T-cell (primary cell): ENCODE data around the gene B3GAT1. TPM values are rescaled to one million over a fixed set of nuclear protein-coding genes. Genes with fewer than 3 reads are reported as not detected.
"Not testable (repeated sequence)": the region's sequence is repeated elsewhere in the genome, so short reads cannot be mapped to it uniquely, and the experiment has no call there.

Experiments used
- ATAC-seq, 4 experiments: fragments of 200-7000 bp in 3 of 4; fragments of 150-1000 bp in 1 of 4; cut with Tn5 transposase; replicated peaks in 1 of 4; 1 replicate in 3 of 4; 2 replicates in 1 of 4; pipeline ENCODE4 v1.10.0; 2021; ENCODE audit warnings: moderate library complexity in 3 of 4, mild to moderate bottlenecking in 2 of 4, moderate number of reproducible peaks in 1 of 4
- CTCF ChIA-PET, 2 donors: fragments of 300-600 bp; sonication (Branson Sonifier 250); formaldehyde crosslinking; loops; one replicate each; lab custom pipeline; 2022; ENCODE audit warnings: antibody characterized with exemption in 2 of 2; lab: Charles Lee
- POLR2A ChIA-PET, 2 donors: fragments of 300-600 bp; sonication (Branson Sonifier 250); formaldehyde crosslinking; loops; one replicate each; lab custom pipeline; 2022; ENCODE audit warnings: antibody characterized with exemption in 2 of 2; lab: Charles Lee
- DNase-seq, 35 experiments: peaks; one replicate each; pipeline versions ENCODE4 v3.0.0 to v3.0.0-alpha.2; 2013 to 2023
- H3K27ac ChIP-seq: one replicate; pipeline ENCODE4 v1.5.1; 2013; ENCODE audit warnings: low read length
- H3K27me3 ChIP-seq, 2 experiments: replicated peaks in 1 of 2; 1 replicate in 1 of 2; 2 replicates in 1 of 2; pipeline versions ENCODE4 v1.6.1 to v1.7.0; 2013; ENCODE audit warnings: low read length in 1 of 2, mixed read lengths in 1 of 2; ENCODE audit not compliant: control insufficient read depth in 2 of 2, insufficient read depth in 2 of 2; ENCODE audit errors: extremely low read depth in 1 of 2
- H3K36me3 ChIP-seq, 2 donors: 1 replicate in 1 of 2; 2 replicates in 1 of 2; pipeline versions ENCODE4 v1.6.1 to v1.7.0; 2013; ENCODE audit warnings: low read length in 1 of 2; ENCODE audit not compliant: control insufficient read depth in 2 of 2, insufficient read depth in 1 of 2; ENCODE audit errors: extremely low read depth in 1 of 2
- H3K4me1 ChIP-seq, 2 experiments: 1 replicate in 1 of 2; 2 replicates in 1 of 2; pipeline versions ENCODE4 v1.6.1 to v1.7.0; 2013; ENCODE audit warnings: low read length in 2 of 2, mixed read lengths in 1 of 2; ENCODE audit not compliant: insufficient read depth in 2 of 2, control insufficient read depth in 1 of 2; ENCODE audit errors: extremely low read depth in 1 of 2
- H3K4me3 ChIP-seq, 2 donors: 1 replicate in 1 of 2; 2 replicates in 1 of 2; pipeline versions ENCODE4 v1.5.1 to v1.7.0; 2013; ENCODE audit warnings: mild to moderate bottlenecking in 2 of 2, low read length in 1 of 2, moderate library complexity in 1 of 2; ENCODE audit not compliant: control insufficient read depth in 1 of 2; ENCODE audit errors: extremely low read depth in 1 of 2
- H3K9me3 ChIP-seq: 2 replicates; pipeline ENCODE4 v1.7.0; 2013
- H3K27ac Mint-ChIP-seq, 2 donors: one replicate each; pipeline ENCODE4 v1.8.0; 2020 to 2021; ENCODE audit warnings: mild to moderate bottlenecking in 2 of 2, mixed read lengths in 2 of 2
- H3K27me3 Mint-ChIP-seq, 2 donors: one replicate each; pipeline ENCODE4 v1.8.0; 2021 to 2022; ENCODE audit warnings: mixed read lengths in 2 of 2
- H3K36me3 Mint-ChIP-seq: one replicate; pipeline ENCODE4 v1.8.0; 2021; ENCODE audit warnings: mixed read lengths
- H3K4me1 Mint-ChIP-seq, 3 donors: one replicate each; pipeline ENCODE4 v1.8.0; 2020 to 2022; ENCODE audit warnings: mixed read lengths in 3 of 3, mild to moderate bottlenecking in 1 of 3
- H3K4me3 Mint-ChIP-seq, 3 donors: one replicate each; pipeline ENCODE4 v1.8.0; 2020 to 2022; ENCODE audit warnings: mild to moderate bottlenecking in 3 of 3, mixed read lengths in 3 of 3, moderate library complexity in 3 of 3
- H3K9me3 Mint-ChIP-seq, 3 donors: one replicate each; pipeline ENCODE4 v1.8.0; 2020 to 2022; ENCODE audit warnings: mixed read lengths in 3 of 3
- WGBS: methylation state at CpG from one replicate; pipeline ENCODE4 v1.1.5; 2013; ENCODE audit warnings: missing lambda C conversion rate; ENCODE audit not compliant: insufficient coverage; 5-methylcytosine and 5-hydroxymethylcytosine counted together
- total RNA-seq, 35 experiments: library from RNA in 6 of 35; stranded (reverse) in 6 of 35; fragments of 120-200 nt in 1 of 35; gene quantifications; one replicate each; pipeline versions ENCODE4 v1.2.1 to v1.2.4 and lab custom pipeline; 2013 to 2026

Gene B3GAT1
- total RNA-seq, 5 donors from 2014 or later (not counting 1 experiment from before 2014, with no cell fraction given): 0.38 to 6.1 (median 1.3) TPM

DNA sequence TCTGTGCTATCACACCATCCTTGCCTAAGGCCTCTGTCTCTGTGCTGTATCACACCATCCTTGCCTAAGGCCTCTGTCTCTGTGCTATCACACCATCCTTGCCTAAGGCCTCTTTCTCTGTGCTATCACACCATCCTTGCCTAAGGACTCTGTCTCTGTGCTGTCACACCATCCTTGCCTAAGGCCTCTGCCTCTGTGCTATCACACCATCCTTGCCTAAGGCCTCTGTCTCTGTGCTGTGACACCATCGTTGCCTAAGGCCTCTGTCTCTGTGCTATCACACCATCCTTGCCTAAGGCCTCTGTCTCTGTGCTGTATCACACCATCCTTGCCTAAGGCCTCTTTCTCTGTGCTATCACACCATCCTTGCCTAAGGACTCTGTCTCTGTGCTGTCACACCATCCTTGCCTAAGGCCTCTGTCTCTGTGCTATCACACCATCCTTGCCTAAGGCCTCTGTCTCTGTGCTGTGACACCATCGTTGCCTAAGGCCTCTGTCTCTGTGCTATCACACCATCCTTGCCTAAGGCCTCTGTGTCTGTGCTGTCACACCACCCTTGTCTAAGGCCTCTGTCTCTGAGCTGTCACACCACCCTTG, 45.5 kb upstream of the B3GAT1 start:
- H3K36me3 Mint-ChIP-seq, H3K4me1 ChIP-seq, H3K4me1 Mint-ChIP-seq, ATAC-seq, CTCF ChIA-PET, DNase-seq, H3K4me3 Mint-ChIP-seq, H3K9me3 ChIP-seq, H3K27ac Mint-ChIP-seq, H3K27ac ChIP-seq, H3K36me3 ChIP-seq, H3K4me3 ChIP-seq, POLR2A ChIA-PET: not testable (repeated sequence)
- WGBS: no CpG with 5 or more reads among the region's 2 CpGs
- Mint-ChIP-seq H3K27me3 (peaks cover 14 to 21% of the 10 kb centered on the region in 2 donors), H3K9me3 (peaks cover 4 to 17% (median 8%) of the 10 kb centered on the region in 3 donors)
- peaks cover 0 to 12% of the 10 kb centered on the region in 2 experiments for H3K27me3 ChIP-seq

DNA sequence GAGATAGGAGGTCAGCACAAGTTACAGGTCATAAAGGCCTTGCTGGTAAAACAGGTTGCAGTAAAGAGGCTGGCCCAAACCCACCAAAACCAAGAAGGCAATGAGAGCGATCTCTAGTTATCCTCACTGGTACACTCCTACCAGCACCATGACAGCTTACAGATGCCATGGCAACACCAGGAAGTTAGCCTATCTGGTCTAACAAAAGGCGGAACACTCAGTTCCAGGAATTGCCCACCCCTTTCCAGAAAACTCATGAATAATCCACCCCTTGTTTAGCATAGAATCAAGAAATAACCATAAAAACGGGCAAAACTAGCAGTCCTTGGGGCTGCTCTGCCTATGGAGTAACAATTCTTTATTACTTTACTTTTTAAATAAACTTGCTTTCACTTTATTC, 43.5 kb upstream of the B3GAT1 start:
- H3K27me3 ChIP-seq: peaks cover 0 to 13% of the 10 kb centered on the region in 2 experiments
- H3K4me1 ChIP-seq: no peaks in the 10 kb centered on the region
- no peak overlapping the region for H3K27ac Mint-ChIP-seq
- H3K4me1 Mint-ChIP-seq: no peaks in the 10 kb centered on the region
- peaks cover 5 to 7% of the 10 kb centered on the region in 2 donors for H3K27me3 Mint-ChIP-seq
- H3K36me3 Mint-ChIP-seq: no peaks in the 10 kb centered on the region
- H3K36me3 ChIP-seq: no peaks in the 10 kb centered on the region
- H3K4me3 Mint-ChIP-seq: no peak overlapping the region
- no peak for DNase-seq
- CTCF ChIA-PET: no interaction called here
- ATAC-seq: no peak
- WGBS: 100% methylated on average over 2 of the region's 3 CpGs
- no peak overlapping the region for H3K27ac ChIP-seq
- POLR2A ChIA-PET: no interaction called here
- no peak overlapping the region for H3K4me3 ChIP-seq
- peaks cover 4 to 17% (median 8%) of the 10 kb centered on the region in 3 donors for H3K9me3 Mint-ChIP-seq
- H3K9me3 ChIP-seq: no peaks in the 10 kb centered on the region

DNA sequence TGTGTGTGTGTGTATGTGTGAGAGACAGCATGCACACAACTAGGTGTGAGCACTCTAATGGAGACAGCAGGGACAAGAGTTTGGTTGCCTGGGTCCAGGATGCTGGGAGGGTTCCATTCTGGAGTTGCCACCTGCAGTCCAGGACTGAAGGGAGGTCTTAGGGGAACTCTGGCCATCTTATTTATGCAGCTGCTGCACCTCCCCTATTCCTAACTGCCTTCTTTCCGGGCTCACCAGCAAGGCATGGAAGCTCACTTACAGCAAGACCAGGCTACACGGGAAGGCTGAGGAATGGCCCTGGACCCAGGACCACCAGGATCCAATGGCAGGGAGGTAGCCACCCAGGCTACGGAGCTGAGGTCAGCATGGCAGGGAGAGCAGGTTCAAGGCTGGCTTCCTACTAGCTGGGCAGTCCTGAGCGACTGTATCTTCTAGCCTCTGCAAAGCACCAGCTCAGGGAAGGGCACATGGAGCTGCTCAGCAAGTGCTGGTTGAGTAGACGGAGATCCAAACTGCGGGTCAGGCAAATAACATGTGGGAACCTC, 42.2 kb upstream of the B3GAT1 start:
- Histone ChIP-seq H3K4me3 (no peak overlapping the region), H3K9me3 (no peaks in the 10 kb centered on the region), H3K36me3 (no peaks in the 10 kb centered on the region), H3K4me1 (no peaks in the 10 kb centered on the region), H3K27ac (no peak overlapping the region), H3K27me3 (peaks cover 0 to 15% of the 10 kb centered on the region in 2 experiments)
- Mint-ChIP-seq H3K9me3 (peaks cover 4 to 17% (median 8%) of the 10 kb centered on the region in 3 donors), H3K27ac (no peak overlapping the region), H3K27me3 (peaks cover 3 to 5% of the 10 kb centered on the region in 2 donors), H3K4me1 (no peaks in the 10 kb centered on the region), H3K4me3 (no peak overlapping the region), H3K36me3 (no peaks in the 10 kb centered on the region)
- no peak for DNase-seq
- CTCF ChIA-PET: no interaction called here
- 72% methylated on average over 6 of the region's 6 CpGs for WGBS
- no peak for ATAC-seq
- POLR2A ChIA-PET: no interaction called here

DNA sequence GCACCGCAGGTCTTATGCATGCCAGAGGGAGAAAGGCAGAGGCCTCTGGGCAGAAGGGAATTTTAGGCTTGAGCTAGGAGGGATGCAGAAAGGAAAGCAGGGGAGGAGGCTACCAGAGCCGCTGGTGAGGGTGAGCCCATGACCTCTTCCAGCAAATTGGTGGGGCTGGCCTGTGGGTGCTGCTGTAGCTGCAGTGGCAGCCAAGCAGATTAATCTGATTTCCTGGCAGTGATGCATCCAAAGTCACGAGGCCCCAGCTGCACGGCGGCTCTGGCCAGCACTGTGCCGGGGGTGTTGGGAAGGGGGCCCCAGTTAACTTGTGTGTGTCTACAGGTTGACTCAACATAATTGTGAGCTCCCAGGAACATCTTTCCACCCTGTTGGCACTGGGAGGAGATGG, 41.4 kb upstream of the B3GAT1 start:
- Mint-ChIP-seq H3K9me3 (peaks cover 0 to 14% (median 8%) of the 10 kb centered on the region in 3 donors), H3K36me3 (no peaks in the 10 kb centered on the region), H3K27me3 (peaks cover 3 to 5% of the 10 kb centered on the region in 2 donors), H3K27ac (no peak overlapping the region), H3K4me3 (no peak overlapping the region), H3K4me1 (no peaks in the 10 kb centered on the region)
- ChIA-PET CTCF (no interaction called here), POLR2A (interaction anchor here in 1 of 2 donors (0.6 kb wide), 1 partner anchor 42 kb away, joined by 6 read pairs; no protein-coding TSS in a partner anchor)
- ATAC-seq: no peak
- Histone ChIP-seq H3K27me3 (peaks cover 0 to 15% of the 10 kb centered on the region in 2 experiments), H3K4me1 (no peaks in the 10 kb centered on the region), H3K9me3 (no peaks in the 10 kb centered on the region), H3K27ac (no peak overlapping the region), H3K36me3 (no peaks in the 10 kb centered on the region), H3K4me3 (no peak overlapping the region)
- WGBS: 68% methylated on average over 5 of the region's 6 CpGs
- DNase-seq: no peak

DNA sequence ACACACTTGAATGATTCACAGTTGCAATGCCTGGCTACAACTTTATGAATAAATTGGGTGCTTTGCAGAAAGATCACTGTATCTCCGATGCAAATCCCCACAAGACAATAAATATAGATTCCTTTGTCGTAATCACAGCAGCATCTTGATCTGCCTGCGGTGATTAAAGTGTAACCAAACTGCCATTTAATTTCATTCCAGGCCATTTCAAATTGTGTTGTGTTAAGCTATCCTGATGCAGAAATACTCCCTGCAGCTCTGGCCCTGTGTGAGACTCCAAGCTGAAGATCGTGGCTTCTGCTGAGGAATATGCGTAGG, 40.8 kb upstream of the B3GAT1 start:
- H3K4me1 Mint-ChIP-seq: no peaks in the 10 kb centered on the region
- CTCF ChIA-PET: no interaction called here
- no peaks in the 10 kb centered on the region for H3K9me3 ChIP-seq
- peaks cover 0 to 15% of the 10 kb centered on the region in 2 experiments for H3K27me3 ChIP-seq
- H3K4me3 ChIP-seq: no peak overlapping the region
- POLR2A ChIA-PET: no interaction called here
- 83% methylated on average over 2 of the region's 5 CpGs for WGBS
- no peak overlapping the region for H3K27ac ChIP-seq
- DNase-seq: no peak
- no peaks in the 10 kb centered on the region for H3K36me3 ChIP-seq
- H3K9me3 Mint-ChIP-seq: peaks cover 0 to 10% (median 7%) of the 10 kb centered on the region in 3 donors
- no peak overlapping the region for H3K27ac Mint-ChIP-seq
- no peak for ATAC-seq
- no peaks in the 10 kb centered on the region for H3K4me1 ChIP-seq
- no peak overlapping the region for H3K4me3 Mint-ChIP-seq
- H3K36me3 Mint-ChIP-seq: no peaks in the 10 kb centered on the region
- H3K27me3 Mint-ChIP-seq: peaks cover 3 to 5% of the 10 kb centered on the region in 2 donors

DNA sequence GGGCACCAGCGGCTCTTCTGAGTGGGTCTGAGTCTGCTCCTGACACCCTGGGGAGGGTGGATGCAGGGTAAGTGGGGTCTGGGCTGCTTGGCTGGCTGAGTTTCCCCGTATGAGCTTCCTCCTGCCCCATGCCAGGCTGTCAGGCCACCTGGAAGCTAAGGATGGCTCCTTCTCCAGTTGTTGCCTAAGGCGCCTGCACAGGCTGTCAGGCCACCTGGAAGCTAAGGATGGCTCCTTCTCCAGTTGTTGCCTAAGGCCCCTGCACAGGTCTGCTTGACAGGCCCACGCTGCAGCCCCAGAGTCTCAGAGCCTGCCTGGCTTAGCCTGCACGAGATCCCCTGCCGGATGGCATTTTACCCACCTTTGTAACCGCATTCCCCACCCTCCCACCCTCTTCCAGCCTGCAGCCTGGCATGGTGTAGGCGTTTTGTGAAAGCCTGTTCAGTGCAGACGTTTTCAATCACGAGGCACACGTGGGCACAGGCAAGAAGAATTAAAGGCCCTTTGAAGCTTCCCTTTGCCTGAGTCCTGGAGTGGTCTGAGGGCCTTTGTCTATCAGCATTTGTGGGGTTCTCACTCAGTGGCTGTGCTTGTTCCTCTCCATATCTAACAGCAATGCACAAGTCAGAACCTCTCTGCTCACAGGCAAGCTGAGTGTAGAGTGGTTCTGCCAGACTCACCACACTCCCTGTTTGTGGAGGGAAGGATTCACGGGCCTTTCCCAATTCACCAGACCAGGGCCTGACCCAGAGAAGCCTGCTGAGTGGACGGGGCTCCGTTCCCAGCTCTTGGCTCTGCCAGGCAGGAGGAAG, 40.2 kb upstream of the B3GAT1 start:
- Histone ChIP-seq H3K27ac (no peak overlapping the region), H3K36me3 (no peaks in the 10 kb centered on the region), H3K27me3 (peaks cover 0 to 15% of the 10 kb centered on the region in 2 experiments), H3K4me1 (no peaks in the 10 kb centered on the region), H3K4me3 (no peak overlapping the region), H3K9me3 (no peaks in the 10 kb centered on the region)
- H3K4me3 Mint-ChIP-seq: no peak overlapping the region
- peaks cover 0 to 10% (median 7%) of the 10 kb centered on the region in 3 donors for H3K9me3 Mint-ChIP-seq
- ChIA-PET CTCF (no interaction called here), POLR2A (no interaction called here)
- no peaks in the 10 kb centered on the region for H3K4me1 Mint-ChIP-seq
- 54% methylated on average over 5 of the region's 14 CpGs for WGBS
- ATAC-seq (no peak), DNase-seq (no peak)
- H3K27ac Mint-ChIP-seq: no peak overlapping the region
- H3K27me3 Mint-ChIP-seq: peaks cover 3 to 5% of the 10 kb centered on the region in 2 donors
- no peaks in the 10 kb centered on the region for H3K36me3 Mint-ChIP-seq
